HG02840 (cell line): ENCODE data around the gene ENAH.
"Not testable (repeated sequence)": the region's sequence is repeated elsewhere in the genome, so short reads cannot be mapped to it uniquely, and the experiment has no call there.

ENCODE experiments used
- ATAC-seq: cut with Tn5 transposase; IDR thresholded peaks from one replicate; pipeline ENCODE4 v1.9.1; 2021; ENCODE audit warnings: mild to moderate bottlenecking, moderate library complexity, moderate number of reproducible peaks; ENCODE audit not compliant: unreplicated experiment, low FRiP score

The ENAH gene

GRCh38 chr1:225534135-225534534 lies 118.8 kb downstream of the ENAH start:
- no peak for ATAC-seq

GRCh38 chr1:225533238-225533637 lies 119.7 kb downstream of the ENAH start:
- no peak for ATAC-seq

- ATAC-seq: no peak
Observed at GRCh38 chr1:225532240-225532944, 120.5 kb downstream of the ENAH start.

GRCh38 chr1:225529726-225530125 lies 123.2 kb downstream of the ENAH start:
- ATAC-seq: no peak

GRCh38 chr1:225527575-225527974 lies 125.3 kb downstream of the ENAH start:
- no peak for ATAC-seq

- ATAC-seq: no peak
Observed at GRCh38 chr1:225526878-225527277, 126.0 kb downstream of the ENAH start.

GRCh38 chr1:225525377-225525776 lies 127.5 kb downstream of the ENAH start:
- no peak for ATAC-seq

GRCh38 chr1:225524570-225524969 lies 128.4 kb downstream of the ENAH start:
- ATAC-seq: no peak

GRCh38 chr1:225523263-225523950 lies 129.5 kb downstream of the ENAH start:
- ATAC-seq: no peak

- no peak for ATAC-seq
Observed at GRCh38 chr1:225522588-225523262, 130.2 kb downstream of the ENAH start.

GRCh38 chr1:225520587-225521227 lies 132.2 kb downstream of the ENAH start:
- no peak for ATAC-seq

GRCh38 chr1:225519166-225519863 lies 133.6 kb downstream of the ENAH start:
- no peak for ATAC-seq

GRCh38 chr1:225517697-225518096 lies 135.2 kb downstream of the ENAH start:
- ATAC-seq: no peak

- no peak for ATAC-seq
Observed at GRCh38 chr1:225517221-225517620, 135.7 kb downstream of the ENAH start.

- no peak for ATAC-seq
Observed at GRCh38 chr1:225514671-225515081, 138.2 kb downstream of the ENAH start.

- not testable (repeated sequence) for ATAC-seq
Observed at GRCh38 chr1:225513576-225513975, 139.3 kb downstream of the ENAH start.

GRCh38 chr1:225511828-225512381 lies 141.0 kb downstream of the ENAH start:
- ATAC-seq: no peak

GRCh38 chr1:225510740-225511139 lies 142.2 kb downstream of the ENAH start:
- ATAC-seq: not testable (repeated sequence)

GRCh38 chr1:225509770-225510169 lies 143.2 kb downstream of the ENAH start:
- ATAC-seq: no peak

GRCh38 chr1:225509376-225509707 lies 143.6 kb downstream of the ENAH start:
- ATAC-seq: no peak
